GM12892 (cell line): ENCODE results near the gene DRGX.

Experiments used
- POLR2A ChIP-seq: IDR thresholded peaks from 2 replicates; pipeline ENCODE4 v1.6.1; 2011; ENCODE audit warnings: low read depth, low read length, control low read depth
- POLR2AphosphoS5 ChIP-seq: IDR thresholded peaks from 2 replicates; pipeline ENCODE4 v1.6.1; 2011; ENCODE audit warnings: low read depth, low read length, control low read depth

- TF ChIP-seq POLR2A: no peak
- no peak for TF ChIP-seq POLR2AphosphoS5
Observed at GRCh38 chr10:49359349-49360270, 36.3 kb downstream of the DRGX start.
